Left renal cortex interstitium (tissue), 4 donors: ENCODE data around the gene C5. TPM values are rescaled to one million over a fixed set of nuclear protein-coding genes. Genes with fewer than 3 reads are reported as not detected.
A peak's percentile ranks its signal among the peaks of the same experiment; 100 is the strongest.
"Not testable (repeated sequence)": the region's sequence is repeated elsewhere in the genome, so short reads cannot be mapped to it uniquely, and the experiment has no call there.

Source experiments
- DNase-seq, 4 donors: peaks; one replicate each; pipeline ENCODE4 v3.0.0-alpha.2; 2013; ENCODE audit warnings: low read depth in 4 of 4, low spot score in 2 of 4, missing footprints in 1 of 4
- polyA plus RNA-seq, 4 donors: library from polyadenylated mRNA; unstranded; fragments of 120-200 nt; gene quantifications; one replicate each; pipeline ENCODE4 v1.2.1, GENCODE V29; 2013; ENCODE audit not compliant: insufficient read length in 4 of 4

Gene C5
- polyA plus RNA-seq, 4 donors = 12.6 to 17.1 (median 15.5) TPM

DNA sequence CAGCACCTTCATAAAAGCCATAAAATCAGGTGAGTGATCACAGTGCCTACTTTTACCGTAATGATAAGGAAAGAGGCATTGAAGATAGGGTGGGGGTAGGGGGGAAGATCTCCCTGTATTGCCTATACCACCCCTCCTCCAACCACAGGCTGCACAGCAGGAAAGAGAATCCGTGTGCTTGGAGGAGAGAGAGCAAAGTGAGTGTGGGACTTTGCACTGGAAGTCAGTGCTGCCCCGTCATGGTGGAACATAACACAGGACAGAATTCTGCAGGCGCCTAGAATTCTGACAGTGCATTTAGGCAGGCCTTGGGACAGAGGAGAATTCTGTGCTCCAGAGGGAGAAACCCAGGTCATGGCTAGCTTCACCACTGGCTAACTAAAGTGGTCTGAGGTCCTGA is 3.5 kb upstream of the C5 start:
- DNase-seq = no peak

DNA sequence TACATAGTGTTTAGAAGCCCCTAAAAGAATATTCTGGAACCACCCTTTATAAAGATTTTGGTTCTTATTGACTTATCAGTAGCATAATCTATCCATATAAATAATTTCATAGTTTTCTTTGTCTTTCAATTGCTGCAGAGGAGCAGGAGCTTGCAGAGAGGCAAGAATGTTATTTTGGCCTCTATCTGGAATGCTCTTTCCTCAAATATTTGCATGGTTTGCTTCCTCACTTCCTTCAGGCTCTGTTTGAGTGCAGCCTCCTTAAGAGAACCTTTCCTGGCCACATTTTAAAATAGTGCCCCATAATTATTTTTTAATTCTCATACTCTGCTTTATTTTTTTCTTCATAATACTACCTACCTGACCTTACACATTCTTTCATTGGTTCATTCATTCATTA is 1.5 kb downstream of the C5 start:
- no peak for DNase-seq

DNA sequence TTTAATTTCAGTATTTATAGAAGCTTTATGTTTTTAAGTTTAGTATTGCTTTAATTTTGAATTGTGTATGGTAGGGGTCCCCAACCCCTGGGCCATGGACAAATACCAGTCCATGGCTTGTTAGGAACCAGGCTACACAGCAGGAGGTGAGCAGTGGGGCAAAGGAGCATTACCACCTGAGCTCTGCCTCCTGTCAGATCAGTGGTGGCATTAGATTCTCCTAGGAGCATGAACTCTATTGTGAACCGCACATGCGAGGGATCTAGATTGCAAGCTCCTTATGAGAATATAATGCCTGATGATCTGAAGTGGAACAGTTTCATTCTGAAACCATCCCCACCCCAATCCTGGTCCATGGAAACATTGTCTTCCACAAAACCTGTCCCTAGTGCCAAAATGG is 1.9 kb downstream of the C5 start:
- DNase-seq = no peak

DNA sequence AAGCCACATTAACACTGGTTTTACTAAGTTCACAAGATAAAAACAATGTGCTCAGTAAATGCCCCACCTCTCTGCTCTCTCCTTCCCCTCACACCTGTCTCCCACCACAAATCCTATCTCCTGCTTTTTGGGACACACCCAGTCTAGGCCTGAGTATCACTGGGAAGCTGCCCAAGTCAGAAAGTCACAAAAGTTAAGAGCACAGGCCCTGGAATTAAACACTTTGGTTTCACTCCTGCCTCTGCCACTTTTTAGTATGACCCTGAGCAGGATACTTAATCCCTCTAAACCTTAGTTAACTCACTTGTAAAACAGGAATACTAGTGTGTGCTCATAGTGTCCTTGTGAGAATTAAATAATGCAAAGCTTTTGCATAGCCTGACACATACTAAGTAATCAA is 11.3 kb downstream of the C5 start:
- DNase-seq = no peak

DNA sequence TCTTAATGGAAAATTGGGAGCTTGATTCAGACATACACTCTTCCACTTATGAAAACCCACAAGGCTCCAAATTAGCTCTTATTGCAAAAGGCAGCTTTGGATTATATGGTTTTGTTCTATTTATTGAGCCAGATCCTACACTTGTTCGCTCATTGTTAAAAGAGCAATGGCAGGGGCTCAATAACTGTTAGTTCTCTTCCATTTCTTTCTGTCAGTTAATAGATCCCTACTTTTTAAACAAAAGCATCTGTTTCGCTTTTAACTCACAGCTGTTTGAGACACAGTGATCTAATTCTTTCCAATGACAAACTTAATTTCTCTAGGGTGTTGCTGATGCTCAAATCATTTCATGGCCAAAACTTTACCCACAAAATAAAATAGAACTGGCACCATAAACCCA is 11.7 kb downstream of the C5 start:
- no peak for DNase-seq

DNA sequence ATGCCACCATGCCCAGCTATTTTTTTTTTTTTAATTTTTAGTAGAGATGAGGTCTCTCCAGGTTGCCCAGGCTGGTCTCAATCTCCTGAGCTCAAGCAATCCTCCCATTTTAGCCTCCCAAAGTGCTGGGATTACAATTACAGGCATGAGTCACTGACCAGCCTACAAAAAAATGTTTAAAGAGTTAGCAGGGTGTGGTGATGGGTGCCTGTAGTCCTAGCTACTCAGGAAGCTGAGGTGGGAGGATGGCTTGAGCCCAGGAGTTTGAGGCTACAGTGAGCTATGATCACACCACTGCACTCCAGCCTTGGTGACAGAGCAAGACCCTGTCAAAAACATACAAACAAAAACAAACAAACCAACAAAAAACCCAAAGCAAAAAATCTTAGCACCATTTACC is 14.4 kb downstream of the C5 start:
- DNase-seq = not testable (repeated sequence)

DNA sequence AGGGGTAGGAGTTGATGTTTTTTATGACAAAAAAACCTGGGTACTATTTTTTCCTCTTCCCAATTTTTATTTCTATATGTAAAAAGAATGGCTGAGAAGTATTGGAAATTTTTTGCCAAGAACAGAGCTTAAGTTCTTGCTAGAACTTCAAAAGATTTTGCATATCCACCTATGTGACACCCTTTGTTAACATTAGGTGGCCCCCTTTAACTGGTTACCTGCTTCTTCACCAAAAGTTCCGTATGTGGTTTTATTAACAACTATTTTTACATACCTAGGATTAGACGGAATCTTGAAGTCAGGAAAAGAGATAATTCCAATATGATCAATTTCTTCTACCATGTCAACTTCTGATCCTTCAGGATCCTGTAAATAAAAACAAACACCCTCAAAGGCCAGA is 15.5 kb downstream of the C5 start:
- no peak for DNase-seq

DNA sequence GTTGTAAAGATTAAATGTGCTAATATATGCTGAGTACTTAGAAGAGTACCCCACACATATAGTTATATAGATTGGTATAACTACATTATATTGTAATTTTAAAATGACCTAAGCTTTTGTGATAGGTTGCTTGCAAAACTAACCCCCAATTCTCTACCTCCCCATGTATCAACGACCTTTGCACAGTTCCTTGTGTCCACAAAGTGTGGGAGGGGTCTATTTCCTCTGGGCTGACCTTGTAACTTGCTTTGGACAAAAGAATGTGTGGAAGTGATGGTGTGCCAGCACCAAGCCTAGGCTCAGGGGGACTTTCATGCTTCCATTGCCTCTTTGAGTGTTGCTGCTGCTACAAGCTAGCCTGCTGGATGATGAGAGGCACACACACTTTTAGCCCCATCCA is 20.6 kb downstream of the C5 start:
- DNase-seq = no peak

DNA sequence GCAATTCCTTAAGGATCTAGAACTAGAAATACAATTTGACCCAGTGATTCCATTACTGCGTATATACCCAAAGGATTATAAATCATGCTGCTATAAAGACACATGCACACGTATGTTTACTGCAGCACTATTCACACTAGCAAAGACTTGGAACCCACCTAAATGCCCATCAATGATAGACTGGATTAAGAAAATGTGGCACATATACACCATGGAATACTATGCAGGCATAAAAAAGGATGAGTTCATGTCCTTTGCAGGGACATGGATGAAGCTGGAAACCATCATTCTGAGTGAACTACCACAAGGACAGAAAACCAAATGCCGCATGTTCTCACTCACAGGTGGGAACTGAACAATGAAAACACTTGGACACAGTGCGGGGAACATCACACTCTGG is 21.8 kb downstream of the C5 start:
- not testable (repeated sequence) for DNase-seq

DNA sequence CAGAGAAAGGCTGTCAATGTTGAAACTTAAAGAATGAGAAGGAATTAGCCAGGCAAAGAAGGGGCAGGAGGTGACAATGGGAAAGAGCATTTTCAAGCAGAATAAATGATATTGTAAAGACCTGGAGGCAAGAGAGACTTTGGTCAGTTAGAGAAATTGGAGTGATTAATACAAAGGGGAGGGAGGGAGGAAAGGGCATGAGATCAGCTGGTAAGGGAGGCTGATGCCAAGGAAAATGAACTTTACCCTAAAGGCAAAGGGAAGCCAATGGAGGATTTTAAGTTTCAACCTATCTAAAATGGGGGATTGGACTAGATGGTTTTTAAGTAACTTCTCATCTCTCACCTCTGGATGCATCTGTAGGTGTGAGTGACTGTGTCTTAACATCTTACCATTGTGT is 23.3 kb downstream of the C5 start:
- DNase-seq = no peak

DNA sequence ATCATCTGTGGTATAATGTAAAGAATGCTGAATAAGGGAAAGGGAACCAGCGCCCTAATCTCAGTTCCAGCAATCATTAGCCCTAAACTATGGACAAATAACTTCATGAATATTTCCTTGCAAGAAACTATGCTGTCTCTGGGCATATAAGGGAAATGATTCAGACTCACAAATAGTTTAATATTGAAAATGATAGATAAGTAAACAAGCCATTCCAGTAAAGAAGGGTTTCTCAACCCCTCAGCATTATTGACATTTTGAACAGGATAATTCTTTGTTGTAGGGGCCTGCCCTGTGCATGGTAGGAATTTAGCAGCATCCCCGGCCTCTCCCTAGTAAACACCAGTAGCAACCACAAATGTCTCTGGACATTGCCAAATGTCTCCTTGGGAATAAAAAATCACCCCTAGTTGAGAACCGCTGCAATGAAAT is 23.8 kb downstream of the C5 start:
- DNase-seq = no peak

DNA sequence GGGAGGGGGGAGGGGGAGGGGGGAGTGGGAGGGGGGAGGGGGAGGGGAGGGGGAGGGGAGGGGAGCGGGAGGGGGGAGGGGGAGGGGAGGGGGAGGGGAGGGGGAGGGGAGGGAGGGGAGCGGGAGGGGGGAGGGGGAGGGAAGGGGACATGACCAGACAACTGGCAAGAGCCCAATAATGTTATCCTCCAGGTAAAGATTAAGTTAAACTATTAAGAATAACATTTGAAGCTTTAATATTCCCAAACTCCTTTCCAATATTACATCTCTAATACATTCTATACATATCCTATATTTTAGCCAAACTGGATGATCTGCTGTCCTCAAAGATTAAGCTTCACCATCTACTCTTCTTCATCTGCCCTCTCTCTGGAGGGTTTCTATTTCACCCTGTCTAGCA is 25.8 kb downstream of the C5 start:
- DNase-seq = no peak

DNA sequence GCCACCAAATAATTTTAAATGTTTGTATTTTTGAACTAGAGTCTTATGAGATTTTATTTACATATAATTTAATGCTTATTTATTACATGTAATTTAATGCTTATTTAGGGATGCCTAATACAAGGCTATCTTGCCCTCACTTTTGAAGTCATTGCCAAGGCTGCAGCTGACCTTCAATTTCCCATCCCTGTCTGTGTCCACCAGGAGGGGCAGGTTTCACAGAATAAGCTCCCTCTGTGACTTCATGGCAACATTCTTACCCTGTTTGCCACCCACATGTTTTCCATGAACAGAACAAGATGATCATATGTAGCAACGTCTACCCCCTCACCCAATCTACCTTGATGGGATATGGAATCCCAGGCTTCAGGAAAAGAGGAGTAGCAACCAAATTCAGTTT is 27.0 kb downstream of the C5 start:
- no peak for DNase-seq

DNA sequence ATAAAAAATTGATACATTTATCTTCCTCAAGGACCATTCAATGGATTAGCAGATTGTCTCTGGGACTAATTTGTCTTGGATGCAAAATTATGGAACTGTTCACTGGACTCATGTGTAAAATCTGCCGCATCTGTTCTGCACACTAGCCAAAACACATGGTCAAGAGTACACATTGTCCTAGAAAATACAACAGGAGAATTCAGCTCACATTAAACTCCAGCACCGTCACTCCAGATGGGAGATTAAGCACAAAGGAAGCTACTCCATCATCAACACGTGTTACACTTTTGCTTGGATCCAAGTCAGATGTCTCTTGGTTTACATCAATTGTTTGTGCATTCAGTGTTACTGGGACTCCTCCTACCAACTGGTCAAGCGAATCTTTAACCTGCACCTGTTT is 28.8 kb downstream of the C5 start:
- DNase-seq = no peak

DNA sequence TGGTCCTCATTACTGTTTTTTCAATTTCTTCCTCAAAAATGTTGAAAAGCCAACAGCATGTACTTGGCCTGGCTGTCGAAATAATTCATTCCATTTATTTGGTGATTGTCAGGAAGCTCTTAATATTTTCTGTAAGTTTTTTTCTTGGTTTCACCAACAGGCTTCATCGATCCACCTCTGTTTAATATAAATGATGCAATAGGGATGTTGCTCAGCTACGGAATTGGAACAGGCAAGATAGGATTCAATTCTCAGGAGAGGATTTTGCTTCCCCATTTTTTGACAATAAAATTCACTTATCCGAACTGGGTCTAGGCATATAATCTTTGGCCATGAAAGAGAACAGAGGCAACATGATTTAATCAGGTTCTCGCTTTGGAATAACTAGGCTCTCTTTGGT is 30.8 kb downstream of the C5 start:
- DNase-seq = no peak

DNA sequence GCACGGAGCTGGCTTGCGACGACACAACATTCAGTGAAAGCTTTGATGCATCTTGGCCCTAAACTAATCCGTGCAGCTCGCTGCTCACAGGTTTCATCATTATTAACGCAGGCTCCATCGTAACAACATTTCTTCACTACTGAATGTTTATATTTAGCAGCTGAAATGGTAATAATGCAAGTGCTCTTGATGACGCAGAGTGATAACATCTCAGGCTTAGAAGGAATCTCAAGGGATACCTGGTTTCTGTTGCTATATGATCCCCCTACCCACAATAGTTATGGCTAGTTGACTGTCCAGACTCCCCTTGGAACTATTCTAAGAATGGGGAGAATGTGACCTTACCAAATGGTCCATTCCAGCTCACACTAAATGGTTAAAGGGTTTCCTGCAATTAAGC is 36.2 kb downstream of the C5 start:
- DNase-seq = no peak

DNA sequence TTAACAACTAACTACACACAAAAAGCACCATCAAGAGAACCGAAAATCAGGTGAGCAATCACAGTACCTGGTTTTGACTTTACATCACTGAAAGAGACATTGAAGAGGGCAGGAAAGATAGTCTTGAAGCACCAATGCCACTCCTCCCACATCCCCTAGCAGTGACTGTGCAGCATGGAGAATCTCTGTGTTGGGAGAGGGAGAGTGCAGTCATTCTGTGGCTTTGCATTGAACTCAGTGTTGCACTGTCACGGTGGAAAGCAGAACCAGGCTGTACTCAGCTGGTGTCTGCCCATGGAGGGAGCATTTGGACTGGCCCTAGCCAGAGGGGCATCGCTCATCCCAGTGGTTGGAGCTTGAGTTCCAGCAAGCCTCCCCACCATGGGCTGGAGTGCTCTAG is 40.4 kb downstream of the C5 start:
- no peak for DNase-seq

DNA sequence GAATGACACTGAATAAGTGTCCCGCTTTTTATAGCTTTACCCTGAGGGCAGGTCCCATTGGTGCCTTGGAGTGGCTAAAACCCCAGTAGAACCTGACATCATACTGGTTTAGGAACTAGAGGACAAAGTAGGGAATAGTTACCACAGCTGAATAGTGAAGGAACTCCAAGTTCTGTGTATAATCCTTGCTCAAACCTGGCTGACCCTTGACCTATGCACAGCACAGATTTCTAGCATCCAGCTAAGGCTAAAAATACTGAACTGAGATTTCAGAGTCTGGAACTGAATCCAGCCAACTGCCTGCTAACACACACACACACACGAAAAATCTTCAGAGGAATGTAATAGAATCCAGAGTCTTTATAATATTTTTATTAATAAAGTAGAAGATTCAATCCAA is 50.8 kb downstream of the C5 start:
- no peak for DNase-seq

DNA sequence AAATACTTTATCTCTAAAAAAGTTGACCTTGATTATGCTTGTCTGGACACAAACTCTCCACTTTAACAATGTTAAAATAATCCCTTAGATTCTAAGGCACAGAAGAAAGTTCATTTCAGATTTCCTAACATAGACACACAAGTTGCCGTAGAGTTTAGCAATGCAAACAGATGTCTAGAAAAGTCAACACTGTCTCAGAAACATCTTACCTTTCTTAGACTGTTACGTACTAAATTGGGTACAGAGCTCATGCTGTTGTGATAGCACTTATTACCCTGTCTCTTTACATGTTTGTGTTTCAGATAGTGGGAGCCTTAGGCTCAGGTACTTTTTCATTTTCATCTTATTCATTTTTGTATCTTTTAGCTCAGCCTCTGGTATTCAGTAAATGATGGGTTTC is 52.0 kb downstream of the C5 start:
- no peak for DNase-seq

DNA sequence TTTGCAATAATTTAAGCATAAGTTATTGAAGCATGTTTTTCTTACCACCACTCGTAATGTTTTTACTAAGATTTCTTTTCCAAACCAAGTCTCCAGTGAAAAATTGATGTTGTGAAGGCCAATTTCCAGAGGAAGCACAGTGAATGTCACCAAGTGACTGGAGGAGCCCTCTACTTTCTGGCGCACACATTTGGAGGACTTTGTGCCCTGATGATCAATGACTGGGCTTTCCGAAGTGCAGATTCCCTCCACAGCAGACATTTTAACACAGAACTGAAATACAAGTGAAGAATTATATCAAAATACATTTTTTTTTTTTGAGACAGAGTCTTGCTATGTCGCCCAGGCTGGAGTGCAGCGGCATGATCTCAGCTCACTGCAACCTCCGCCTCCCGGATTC is 52.6 kb downstream of the C5 start:
- no peak for DNase-seq

DNA sequence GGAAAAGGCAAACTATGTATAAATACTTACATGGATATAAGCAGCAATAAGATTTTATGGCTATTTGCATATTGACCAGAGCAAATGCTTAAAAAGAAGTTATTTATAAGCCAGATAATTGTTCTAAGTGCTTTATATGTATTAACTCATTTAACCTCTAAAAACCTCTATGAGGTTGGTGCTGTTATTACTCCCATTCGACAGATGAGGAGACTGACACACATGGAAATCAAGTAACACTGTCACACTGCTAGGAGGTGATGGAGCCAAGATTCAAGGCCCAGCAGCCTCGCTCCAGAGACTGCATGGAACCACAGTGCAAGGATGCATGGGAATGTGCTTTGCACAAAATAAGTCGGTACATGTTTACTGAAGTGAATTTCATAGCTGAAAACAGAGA is 53.7 kb downstream of the C5 start:
- DNase-seq = no peak

DNA sequence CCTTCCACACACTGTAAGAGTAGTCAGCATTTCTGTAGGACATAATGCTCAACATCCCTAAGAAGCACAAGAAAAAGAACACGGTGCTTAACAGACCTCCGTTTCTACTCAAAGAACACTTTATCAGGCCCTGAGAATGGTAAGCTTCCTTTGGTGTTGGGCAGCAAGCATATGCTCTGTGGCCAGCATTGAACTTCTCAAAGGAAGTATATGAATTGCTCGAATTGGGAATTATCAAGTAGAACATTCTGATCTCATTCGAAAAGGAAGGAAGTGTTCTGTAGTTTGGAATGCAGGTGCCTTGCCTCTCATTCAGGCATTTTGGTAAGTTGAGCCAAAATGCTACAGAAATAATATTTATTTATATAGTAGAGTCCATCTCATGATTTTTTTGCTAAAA is 61.0 kb downstream of the C5 start:
- DNase-seq = no peak

DNA sequence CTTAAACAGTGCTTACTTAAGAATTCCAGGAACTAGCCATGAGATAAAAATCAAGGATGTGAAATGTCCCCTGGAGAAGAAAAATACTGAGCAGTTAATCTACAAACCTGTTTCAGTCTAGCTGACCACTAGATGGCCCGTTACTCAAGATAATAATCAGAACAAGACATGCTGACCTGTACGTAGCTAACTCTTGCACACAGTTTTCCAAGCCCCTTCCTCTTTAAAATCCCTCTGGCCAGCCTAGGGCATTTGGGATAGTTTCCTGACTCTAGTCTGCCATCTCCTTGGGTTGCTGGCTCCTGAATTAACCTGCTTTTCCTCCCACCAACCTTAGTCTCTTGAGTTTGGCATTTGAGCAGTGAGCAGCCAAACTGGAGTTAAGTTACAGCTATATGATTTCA is 64.3 kb downstream of the C5 start:
- peak in 2 of 4 donors; percentile 29 to 49 for DNase-seq
